Mesenchymal stem cell (in vitro differentiated cells and primary cell): ENCODE measurements around the gene NELFB.

Experiments used
- DNase-seq: peaks from one replicate; pipeline ENCODE4 v3.0.0-alpha.2; 2013
- H2AFZ ChIP-seq: one replicate; pipeline ENCODE4 v1.6.1; 2013; ENCODE audit warnings: low read depth, mild to moderate bottlenecking, control low read depth, inconsistent platforms, low read length, moderate library complexity
- H2AK5ac ChIP-seq: 2 replicates; pipeline ENCODE4 v1.6.1; 2013; ENCODE audit warnings: low read length, moderate library complexity, mild to moderate bottlenecking, inconsistent platforms; ENCODE audit not compliant: severe bottlenecking
- H2BK120ac ChIP-seq: one replicate; pipeline ENCODE4 v1.6.1; 2013; ENCODE audit warnings: low read depth, mild to moderate bottlenecking, inconsistent platforms, low read length, moderate library complexity
- H2BK12ac ChIP-seq, 2 experiments: one replicate each; pipeline ENCODE4 v1.6.1; 2013; ENCODE audit warnings: inconsistent platforms in 2 of 2, low read length in 2 of 2, mild to moderate bottlenecking in 2 of 2, moderate library complexity in 2 of 2, control low read depth in 1 of 2
- H2BK15ac ChIP-seq: one replicate; pipeline ENCODE4 v1.6.1; 2013; ENCODE audit warnings: mild to moderate bottlenecking, low read depth, inconsistent platforms; ENCODE audit not compliant: poor library complexity, severe bottlenecking
- H2BK5ac ChIP-seq: 2 replicates; pipeline ENCODE4 v1.6.1; 2013; ENCODE audit warnings: low read depth, mild to moderate bottlenecking, low read length, control low read depth, inconsistent platforms; ENCODE audit not compliant: poor library complexity, severe bottlenecking
- H3K14ac ChIP-seq, 2 experiments: one replicate each; pipeline ENCODE4 v1.6.1; 2013; ENCODE audit warnings: inconsistent platforms in 2 of 2, low read length in 2 of 2, control low read depth in 1 of 2, mild to moderate bottlenecking in 1 of 2, moderate library complexity in 1 of 2
- H3K18ac ChIP-seq, 2 experiments: one replicate each; pipeline ENCODE4 v1.6.1; 2013; ENCODE audit warnings: inconsistent platforms in 2 of 2, low read length in 2 of 2, control low read depth in 1 of 2, low read depth in 1 of 2, mild to moderate bottlenecking in 1 of 2
- H3K23ac ChIP-seq, 2 experiments: one replicate each; pipeline ENCODE4 v1.6.1; 2013; ENCODE audit warnings: inconsistent platforms in 2 of 2, low read length in 2 of 2, mild to moderate bottlenecking in 2 of 2, moderate library complexity in 2 of 2, control low read depth in 1 of 2
- H3K27ac ChIP-seq: 2 replicates; pipeline ENCODE4 v1.5.1; 2013; ENCODE audit warnings: mild to moderate bottlenecking, moderate library complexity, low read length, control low read depth, inconsistent platforms; ENCODE audit not compliant: poor library complexity, severe bottlenecking
- H3K27me3 ChIP-seq, 2 experiments: 2 replicates each; pipeline versions ENCODE4 v1.6.1 to v1.7.0; 2013; ENCODE audit warnings: low read length in 2 of 2, mild to moderate bottlenecking in 2 of 2, moderate library complexity in 2 of 2, control low read depth in 1 of 2, inconsistent platforms in 1 of 2; ENCODE audit not compliant: control insufficient read depth in 1 of 2, insufficient read depth in 1 of 2
- H3K36me3 ChIP-seq, 2 experiments: 2 replicates each; pipeline versions ENCODE4 v1.6.1 to v1.7.0; 2013; ENCODE audit warnings: low read length in 2 of 2, control low read depth in 1 of 2, inconsistent platforms in 1 of 2, low read depth in 1 of 2, mild to moderate bottlenecking in 1 of 2; ENCODE audit not compliant: insufficient read depth in 2 of 2, control insufficient read depth in 1 of 2
- H3K4ac ChIP-seq, 2 experiments: one replicate each; pipeline ENCODE4 v1.6.1; 2013; ENCODE audit warnings: inconsistent platforms in 2 of 2, low read length in 2 of 2, mild to moderate bottlenecking in 2 of 2, moderate library complexity in 2 of 2, control low read depth in 1 of 2, low read depth in 1 of 2
- H3K4me1 ChIP-seq: 2 replicates; pipeline ENCODE4 v1.6.1; 2013; ENCODE audit warnings: low read depth, low read length, control low read depth; ENCODE audit not compliant: control insufficient read depth, insufficient read depth
- H3K4me2 ChIP-seq: 2 replicates; pipeline ENCODE4 v1.6.1; 2013; ENCODE audit warnings: low read length, mild to moderate bottlenecking, inconsistent platforms; ENCODE audit not compliant: poor library complexity, severe bottlenecking
- H3K4me3 ChIP-seq, 2 experiments: 2 replicates each; pipeline versions ENCODE4 v1.5.1 to v1.7.0; 2013; ENCODE audit warnings: low read length in 2 of 2, mild to moderate bottlenecking in 2 of 2, control low read depth in 1 of 2, low read depth in 1 of 2; ENCODE audit not compliant: insufficient read depth in 1 of 2
- H3K79me1 ChIP-seq: replicated peaks from 2 replicates; pipeline ENCODE4 v1.6.1; 2013; ENCODE audit warnings: mild to moderate bottlenecking, control low read depth, low read length, inconsistent platforms; ENCODE audit not compliant: poor library complexity, severe bottlenecking
- H3K9ac ChIP-seq: 2 replicates; pipeline ENCODE4 v1.7.0; 2013; ENCODE audit warnings: mild to moderate bottlenecking, low read length, moderate library complexity
- H3K9me3 ChIP-seq: 2 replicates; pipeline ENCODE4 v1.7.0; 2013; ENCODE audit warnings: mild to moderate bottlenecking, low read length; ENCODE audit not compliant: control insufficient read depth
- H4K8ac ChIP-seq: one replicate; pipeline ENCODE4 v1.6.1; 2013; ENCODE audit warnings: inconsistent platforms, mild to moderate bottlenecking, low read length, moderate library complexity
- H4K91ac ChIP-seq: one replicate; pipeline ENCODE4 v1.6.1; 2013; ENCODE audit warnings: mild to moderate bottlenecking, low read length, inconsistent platforms
- WGBS: methylation state at CpG from one replicate; pipeline ENCODE4 v1.1.7; 2013; ENCODE audit warnings: mixed read lengths; 5-methylcytosine and 5-hydroxymethylcytosine counted together

The NELFB gene

GRCh38 chr9:137298401-137299202 lies 43.5 kb downstream of the NELFB start:
- Histone ChIP-seq H3K27ac (no peak overlapping the region), H2BK120ac (no peak overlapping the region), H3K14ac (no peak overlapping the region), H2BK15ac (no peak overlapping the region), H4K91ac (no peak overlapping the region), H3K18ac (no peak overlapping the region), H3K4ac (no peak overlapping the region), H3K4me2 (no peak overlapping the region), H3K36me3 (no peaks in the 10 kb centered on the region), H3K27me3 (peaks cover 54 to 84% of the 10 kb centered on the region in 2 experiments), H3K9me3 (peaks cover 4% of the 10 kb centered on the region), H3K23ac (no peak overlapping the region), H3K79me1 (no peaks in the 10 kb centered on the region), H3K4me3 (no peak overlapping the region), H3K9ac (no peak overlapping the region), H2AK5ac (no peak overlapping the region), H2AFZ (no peak overlapping the region), H4K8ac (no peak overlapping the region), H2BK5ac (no peak overlapping the region), H3K4me1 (peaks cover 46% of the 10 kb centered on the region), H2BK12ac (no peak overlapping the region)
- WGBS: 55% methylated on average over 24 of the region's 24 CpGs
- DNase-seq: no peak

GRCh38 chr9:137299203-137299565 lies 44.1 kb downstream of the NELFB start:
- Histone ChIP-seq H3K9me3 (peaks cover 4% of the 10 kb centered on the region), H3K18ac (no peak overlapping the region), H4K8ac (no peak overlapping the region), H2BK15ac (no peak overlapping the region), H3K36me3 (no peaks in the 10 kb centered on the region), H3K9ac (no peak overlapping the region), H3K27me3 (peaks cover 51 to 84% of the 10 kb centered on the region in 2 experiments), H2BK5ac (no peak overlapping the region), H2BK12ac (no peak overlapping the region), H3K4me2 (no peak overlapping the region), H3K4ac (no peak overlapping the region), H4K91ac (no peak overlapping the region), H3K27ac (no peak overlapping the region), H3K14ac (no peak overlapping the region), H3K23ac (no peak overlapping the region), H3K4me1 (peaks cover 48% of the 10 kb centered on the region), H2AFZ (no peak overlapping the region), H2AK5ac (no peak overlapping the region), H3K79me1 (no peaks in the 10 kb centered on the region), H3K4me3 (no peak overlapping the region), H2BK120ac (no peak overlapping the region)
- WGBS: 29% methylated on average over 10 of the region's 10 CpGs
- no peak for DNase-seq

- H3K36me3 ChIP-seq: no peaks in the 10 kb centered on the region
- H3K14ac ChIP-seq: no peak overlapping the region
- H3K27ac ChIP-seq: no peak overlapping the region
- H2AK5ac ChIP-seq: no peak overlapping the region
- H3K4me1 ChIP-seq: peaks cover 49% of the 10 kb centered on the region
- H3K18ac ChIP-seq: no peak overlapping the region
- no peak overlapping the region for H2BK15ac ChIP-seq
- H2BK5ac ChIP-seq: no peak overlapping the region
- H3K4ac ChIP-seq: no peak overlapping the region
- H2BK12ac ChIP-seq: no peak overlapping the region
- no peak overlapping the region for H4K91ac ChIP-seq
- H4K8ac ChIP-seq: no peak overlapping the region
- no peak overlapping the region for H3K4me3 ChIP-seq
- 31% methylated on average over 9 of the region's 16 CpGs for WGBS
- DNase-seq: no peak
- no peak overlapping the region for H2BK120ac ChIP-seq
- H2AFZ ChIP-seq: no peak overlapping the region
- H3K9me3 ChIP-seq: no peaks in the 10 kb centered on the region
- no peak overlapping the region for H3K4me2 ChIP-seq
- H3K23ac ChIP-seq: no peak overlapping the region
- peaks cover 48 to 84% of the 10 kb centered on the region in 2 experiments for H3K27me3 ChIP-seq
- no peak overlapping the region for H3K9ac ChIP-seq
- no peaks in the 10 kb centered on the region for H3K79me1 ChIP-seq
Measured at GRCh38 chr9:137299938-137300337, 44.8 kb downstream of the NELFB start.

- WGBS: 3% methylated on average over 18 of the region's 25 CpGs
Measured at GRCh38 chr9:137300567-137301080, 45.5 kb downstream of the NELFB start.

More at GRCh38 chr9:137300567-137301080, 45.5 kb downstream of the NELFB start:
- Histone ChIP-seq H2AK5ac (no peak overlapping the region), H3K4ac (no peak overlapping the region), H3K23ac (no peak overlapping the region), H2BK120ac (no peak overlapping the region), H3K36me3 (no peaks in the 10 kb centered on the region), H4K91ac (no peak overlapping the region), H3K18ac (no peak overlapping the region), H2BK5ac (no peak overlapping the region), H3K4me1 (peaks cover 44% of the 10 kb centered on the region), H3K27ac (no peak overlapping the region), H3K9ac (no peak overlapping the region), H3K4me2 (peak overlapping the region; percentile 79), H2BK12ac (no peak overlapping the region), H2AFZ (no peak overlapping the region), H4K8ac (no peak overlapping the region), H3K4me3 (peak overlapping the region in 1 of 2 experiments; percentile 6), H3K27me3 (peaks cover 46 to 88% of the 10 kb centered on the region in 2 experiments), H3K14ac (no peak overlapping the region), H3K79me1 (no peaks in the 10 kb centered on the region), H3K9me3 (no peaks in the 10 kb centered on the region), H2BK15ac (no peak overlapping the region)
- peak; percentile 90 for DNase-seq
